BE2C (cell line): Measurements from ENCODE around the gene MSH2.
A peak's percentile ranks its signal among the peaks of the same experiment; 100 is the strongest.
"Not testable (repeated sequence)": the region's sequence is repeated elsewhere in the genome, so short reads cannot be mapped to it uniquely, and the experiment has no call there.

Source experiments
- DNase-seq: peaks from one replicate; pipeline ENCODE4 v3.0.0-alpha.2; 2020
- H3K27me3 ChIP-seq: fragments of 250-450 bp; sonication (Bioruptor Pico); 2 replicates; pipeline ENCODE4 v1.5.1; 2020; ENCODE audit warnings: mild to moderate bottlenecking
- H3K36me3 ChIP-seq: fragments of 250-450 bp; sonication (Bioruptor Pico); 2 replicates; pipeline ENCODE4 v1.5.1; 2020; ENCODE audit warnings: mild to moderate bottlenecking
- H3K4me1 ChIP-seq: fragments of 250-450 bp; sonication (Bioruptor Pico); 2 replicates; pipeline ENCODE4 v1.5.1; 2020
- H3K4me3 ChIP-seq: 2 replicates; pipeline ENCODE4 v1.5.1; 2011; ENCODE audit warnings: low read depth, low read length
- H3K9me3 ChIP-seq: fragments of 250-450 bp; sonication (Bioruptor Pico); 2 replicates; pipeline ENCODE4 v1.5.1; 2020
- TF ChIP-seq, protein P1 (sequence below): IDR thresholded peaks from 2 replicates; pipeline ENCODE4 v1.5.1; 2012; ENCODE audit warnings: mild to moderate bottlenecking, low read depth, low read length

The MSH2 gene

DNA sequence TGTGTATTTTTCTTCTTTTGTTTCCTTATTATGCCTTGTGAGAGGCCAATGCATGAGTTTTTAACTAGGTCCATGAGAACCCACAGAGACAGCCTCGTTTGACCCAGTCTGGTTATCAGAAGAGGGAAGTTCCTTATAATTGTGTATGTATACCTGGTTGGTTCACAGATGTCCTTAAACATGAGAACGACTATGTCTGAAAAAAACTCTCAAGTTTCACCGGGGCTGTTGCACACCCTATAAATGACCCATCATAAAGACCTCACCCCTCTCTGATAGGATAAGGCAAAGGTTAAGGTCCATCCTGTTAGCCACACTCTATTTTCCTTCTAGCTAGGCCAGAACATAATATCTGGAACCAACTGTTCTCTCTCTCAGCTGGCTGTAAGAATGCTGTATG, 42.7 kb upstream of the MSH2 start:
- TF ChIP-seq, protein P1, sequence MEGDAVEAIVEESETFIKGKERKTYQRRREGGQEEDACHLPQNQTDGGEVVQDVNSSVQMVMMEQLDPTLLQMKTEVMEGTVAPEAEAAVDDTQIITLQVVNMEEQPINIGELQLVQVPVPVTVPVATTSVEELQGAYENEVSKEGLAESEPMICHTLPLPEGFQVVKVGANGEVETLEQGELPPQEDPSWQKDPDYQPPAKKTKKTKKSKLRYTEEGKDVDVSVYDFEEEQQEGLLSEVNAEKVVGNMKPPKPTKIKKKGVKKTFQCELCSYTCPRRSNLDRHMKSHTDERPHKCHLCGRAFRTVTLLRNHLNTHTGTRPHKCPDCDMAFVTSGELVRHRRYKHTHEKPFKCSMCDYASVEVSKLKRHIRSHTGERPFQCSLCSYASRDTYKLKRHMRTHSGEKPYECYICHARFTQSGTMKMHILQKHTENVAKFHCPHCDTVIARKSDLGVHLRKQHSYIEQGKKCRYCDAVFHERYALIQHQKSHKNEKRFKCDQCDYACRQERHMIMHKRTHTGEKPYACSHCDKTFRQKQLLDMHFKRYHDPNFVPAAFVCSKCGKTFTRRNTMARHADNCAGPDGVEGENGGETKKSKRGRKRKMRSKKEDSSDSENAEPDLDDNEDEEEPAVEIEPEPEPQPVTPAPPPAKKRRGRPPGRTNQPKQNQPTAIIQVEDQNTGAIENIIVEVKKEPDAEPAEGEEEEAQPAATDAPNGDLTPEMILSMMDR = no peak
- H3K4me1 ChIP-seq = 0 out of 2 replicates have a peak, but pooled peaks cover 4% of the 10 kb centered on the region
- no peaks in the 10 kb centered on the region for H3K9me3 ChIP-seq
- H3K27me3 ChIP-seq = no peaks in the 10 kb centered on the region
- DNase-seq = no peak
- no peaks in the 10 kb centered on the region for H3K36me3 ChIP-seq
- H3K4me3 ChIP-seq = no peak overlapping the region

- Histone ChIP-seq H3K36me3 (no peaks in the 10 kb centered on the region), H3K9me3 (no peaks in the 10 kb centered on the region), H3K4me3 (no peak overlapping the region), H3K4me1 (0 out of 2 replicates have a peak, but pooled peaks cover 4% of the 10 kb centered on the region), H3K27me3 (no peaks in the 10 kb centered on the region)
- DNase-seq = no peak
- TF ChIP-seq, protein P1 = no peak
Observed at GRCh38 chr2:47360927-47361326, 42.0 kb upstream of the MSH2 start.

DNA sequence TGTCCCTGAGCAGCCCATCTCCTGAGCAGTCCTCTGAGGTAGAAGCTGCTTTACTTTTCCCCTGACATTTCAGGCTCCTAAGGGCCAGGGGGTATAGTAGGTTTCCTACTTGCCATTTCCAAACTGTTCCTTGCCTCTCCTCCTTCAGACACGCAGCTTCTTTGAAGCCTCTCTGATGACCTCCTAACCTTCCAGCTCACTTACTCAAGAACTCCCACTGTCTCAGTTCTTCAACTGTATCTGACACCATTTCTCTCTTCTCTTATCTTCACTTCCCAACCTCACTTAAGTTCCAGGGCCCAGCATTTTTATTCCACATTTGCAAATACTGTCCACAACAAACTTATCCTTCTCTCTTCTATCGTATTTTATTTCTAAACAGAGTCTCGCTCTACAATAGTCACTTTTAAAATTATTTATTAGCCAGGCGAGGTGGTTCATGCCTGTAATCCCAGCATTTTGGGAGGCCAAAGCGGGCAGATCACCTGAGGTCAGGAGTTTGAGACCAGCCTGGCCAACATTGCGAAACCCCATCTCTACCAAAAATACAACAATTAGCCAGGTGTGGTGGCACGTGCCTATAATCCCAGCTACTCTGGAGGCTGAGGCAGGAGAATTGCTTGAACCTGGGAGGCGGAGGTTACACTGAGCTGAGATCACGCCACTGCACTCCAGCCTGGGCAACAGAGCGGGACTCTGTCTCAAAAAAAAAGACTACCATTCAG, 41.3 kb upstream of the MSH2 start:
- not testable (repeated sequence) for DNase-seq

DNA sequence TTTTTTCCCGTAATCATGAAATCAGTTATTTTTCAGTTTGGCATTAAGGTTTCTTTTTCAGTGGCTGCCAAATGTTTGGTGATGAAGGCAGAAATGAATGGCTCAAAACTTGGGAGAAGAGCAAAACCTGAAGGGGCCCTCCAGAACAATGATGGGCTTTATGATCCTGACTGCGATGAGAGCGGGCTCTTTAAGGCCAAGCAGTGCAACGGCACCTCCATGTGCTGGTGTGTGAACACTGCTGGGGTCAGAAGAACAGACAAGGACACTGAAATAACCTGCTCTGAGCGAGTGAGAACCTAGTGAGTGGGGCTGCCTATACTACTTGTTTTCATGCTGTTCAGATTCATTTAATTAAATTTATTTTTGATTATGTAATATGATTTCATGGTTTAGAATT, 29.2 kb upstream of the MSH2 start:
- no peaks in the 10 kb centered on the region for H3K36me3 ChIP-seq

More for the DNA sequence above, 41.3 kb upstream of the MSH2 start:
- not testable (repeated sequence) for H3K4me3 ChIP-seq, H3K9me3 ChIP-seq, H3K36me3 ChIP-seq, H3K4me1 ChIP-seq, H3K27me3 ChIP-seq

GRCh38 chr2:47375307-47375706, 27.6 kb upstream of the MSH2 start:
- TF ChIP-seq, protein P1 = no peak
- Histone ChIP-seq H3K4me1 (no peaks in the 10 kb centered on the region), H3K36me3 (no peaks in the 10 kb centered on the region)

More for the DNA sequence above, 29.2 kb upstream of the MSH2 start:
- no peaks in the 10 kb centered on the region for H3K4me1 ChIP-seq
- 0 out of 2 replicates have a peak, but pooled peaks cover 3% of the 10 kb centered on the region for H3K27me3 ChIP-seq
- TF ChIP-seq, protein P1 = peak; percentile 54
- DNase-seq = peak; percentile 42
- no peaks in the 10 kb centered on the region for H3K9me3 ChIP-seq
- H3K4me3 ChIP-seq = no peak overlapping the region

GRCh38 chr2:47379384-47379783, 23.6 kb upstream of the MSH2 start:
- TF ChIP-seq, protein P1 = no peak
- no peaks in the 10 kb centered on the region for H3K36me3 ChIP-seq
- H3K9me3 ChIP-seq = no peaks in the 10 kb centered on the region
- no peaks in the 10 kb centered on the region for H3K4me1 ChIP-seq
- H3K4me3 ChIP-seq = no peak overlapping the region
- H3K27me3 ChIP-seq = no peaks in the 10 kb centered on the region
- DNase-seq = no peak

More at GRCh38 chr2:47375307-47375706, 27.6 kb upstream of the MSH2 start:
- no peak overlapping the region for H3K4me3 ChIP-seq
- H3K27me3 ChIP-seq = no peaks in the 10 kb centered on the region
- H3K9me3 ChIP-seq = no peaks in the 10 kb centered on the region
- DNase-seq = no peak
